GM19397 (cell line): ENCODE results near the gene CAPN6.

Experiments used
- ATAC-seq: cut with Tn5 transposase; IDR thresholded peaks from one replicate; pipeline ENCODE4 v1.9.1; 2021; ENCODE audit warnings: mild to moderate bottlenecking, moderate library complexity; ENCODE audit not compliant: unreplicated experiment

The CAPN6 gene

DNA sequence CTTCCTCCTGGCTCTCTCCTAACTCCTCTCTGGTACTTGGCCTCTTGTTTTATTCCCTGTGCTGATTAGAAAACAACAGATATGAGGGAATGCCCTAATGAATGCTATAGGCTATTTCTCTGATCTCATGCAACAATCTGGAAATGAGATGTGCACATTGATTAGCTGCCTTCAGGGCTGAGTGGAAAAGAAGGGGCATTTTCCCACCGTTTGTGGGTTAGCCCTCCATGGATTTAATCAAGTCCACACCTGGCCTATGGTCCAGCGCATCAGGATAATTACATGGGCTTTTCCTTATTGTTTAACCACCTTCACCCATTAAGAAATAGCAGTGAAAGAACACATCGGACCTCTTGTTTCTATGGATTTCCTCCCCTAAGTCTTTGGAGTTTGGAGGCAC is 70.0 kb downstream of the CAPN6 start:
- no peak for ATAC-seq

DNA sequence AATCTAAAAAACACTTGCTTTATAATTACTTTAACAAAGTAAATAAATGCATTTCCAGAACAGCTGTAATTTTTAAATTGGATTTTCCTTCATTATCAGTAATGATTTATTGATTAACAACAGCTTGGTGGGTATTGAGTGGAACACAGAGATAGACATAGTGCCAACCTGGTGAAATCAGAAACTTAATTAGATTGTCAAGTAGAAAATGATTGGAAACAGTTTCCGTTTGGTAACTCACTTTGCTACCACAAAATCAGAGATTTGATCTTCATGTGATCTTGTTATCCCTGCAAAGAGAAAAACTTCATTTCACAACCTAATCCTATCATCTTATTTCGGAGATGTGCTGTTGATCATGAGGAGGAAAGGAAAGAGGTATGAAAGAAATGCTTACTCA is 70.8 kb downstream of the CAPN6 start:
- no peak for ATAC-seq
